ENCODE data around the gene ISLR2.

DNA sequence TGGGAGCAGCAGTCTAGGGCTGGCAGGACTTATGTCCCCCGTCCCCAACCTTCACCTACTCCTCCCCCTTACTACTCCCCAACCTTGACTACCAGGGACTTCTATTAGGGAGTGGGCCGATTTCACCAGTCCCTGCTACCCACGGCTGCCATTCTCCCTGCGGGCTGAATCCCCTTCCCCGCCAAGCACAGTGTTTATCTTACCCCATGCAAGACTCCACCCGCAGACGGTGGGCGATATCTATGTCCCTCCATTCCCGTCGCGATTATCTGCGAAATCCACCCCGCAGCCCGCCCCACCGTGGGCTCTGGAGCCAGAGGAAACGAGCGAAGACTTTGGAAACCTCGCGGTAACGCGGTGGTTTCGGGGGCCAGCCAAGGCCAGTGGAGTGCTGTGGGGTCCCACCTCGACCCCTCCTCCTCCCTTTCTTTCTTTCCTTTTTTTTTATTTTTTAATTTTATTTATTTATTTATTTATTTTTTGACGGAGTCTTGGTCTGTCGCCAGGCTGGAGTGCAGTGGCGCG, 4.7 kb downstream of the ISLR2 start:
- TF ChIP-seq, protein P1, sequence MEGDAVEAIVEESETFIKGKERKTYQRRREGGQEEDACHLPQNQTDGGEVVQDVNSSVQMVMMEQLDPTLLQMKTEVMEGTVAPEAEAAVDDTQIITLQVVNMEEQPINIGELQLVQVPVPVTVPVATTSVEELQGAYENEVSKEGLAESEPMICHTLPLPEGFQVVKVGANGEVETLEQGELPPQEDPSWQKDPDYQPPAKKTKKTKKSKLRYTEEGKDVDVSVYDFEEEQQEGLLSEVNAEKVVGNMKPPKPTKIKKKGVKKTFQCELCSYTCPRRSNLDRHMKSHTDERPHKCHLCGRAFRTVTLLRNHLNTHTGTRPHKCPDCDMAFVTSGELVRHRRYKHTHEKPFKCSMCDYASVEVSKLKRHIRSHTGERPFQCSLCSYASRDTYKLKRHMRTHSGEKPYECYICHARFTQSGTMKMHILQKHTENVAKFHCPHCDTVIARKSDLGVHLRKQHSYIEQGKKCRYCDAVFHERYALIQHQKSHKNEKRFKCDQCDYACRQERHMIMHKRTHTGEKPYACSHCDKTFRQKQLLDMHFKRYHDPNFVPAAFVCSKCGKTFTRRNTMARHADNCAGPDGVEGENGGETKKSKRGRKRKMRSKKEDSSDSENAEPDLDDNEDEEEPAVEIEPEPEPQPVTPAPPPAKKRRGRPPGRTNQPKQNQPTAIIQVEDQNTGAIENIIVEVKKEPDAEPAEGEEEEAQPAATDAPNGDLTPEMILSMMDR (IDR thresholded peaks at IDR 0.05; ENCODE audit: low read depth, low read length): no peak
- TF ChIP-seq, protein P2, sequence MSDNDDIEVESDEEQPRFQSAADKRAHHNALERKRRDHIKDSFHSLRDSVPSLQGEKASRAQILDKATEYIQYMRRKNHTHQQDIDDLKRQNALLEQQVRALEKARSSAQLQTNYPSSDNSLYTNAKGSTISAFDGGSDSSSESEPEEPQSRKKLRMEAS (IDR thresholded peaks at IDR 0.05; ENCODE audit: low read depth, low read length): no peak
- TF ChIP-seq POLR2A (IDR thresholded peaks at IDR 0.05; ENCODE audit: extremely low read depth, insufficient read length): no peak

Measured in NB4 (cell line).